Pons (tissue), 1 donor: ENCODE measurements around the gene SPP2.

Experiments
- DNase-seq: peaks from one replicate; pipeline ENCODE4 v3.0.0-alpha.2; 2016; ENCODE audit warnings: low spot score

Gene SPP2

DNA sequence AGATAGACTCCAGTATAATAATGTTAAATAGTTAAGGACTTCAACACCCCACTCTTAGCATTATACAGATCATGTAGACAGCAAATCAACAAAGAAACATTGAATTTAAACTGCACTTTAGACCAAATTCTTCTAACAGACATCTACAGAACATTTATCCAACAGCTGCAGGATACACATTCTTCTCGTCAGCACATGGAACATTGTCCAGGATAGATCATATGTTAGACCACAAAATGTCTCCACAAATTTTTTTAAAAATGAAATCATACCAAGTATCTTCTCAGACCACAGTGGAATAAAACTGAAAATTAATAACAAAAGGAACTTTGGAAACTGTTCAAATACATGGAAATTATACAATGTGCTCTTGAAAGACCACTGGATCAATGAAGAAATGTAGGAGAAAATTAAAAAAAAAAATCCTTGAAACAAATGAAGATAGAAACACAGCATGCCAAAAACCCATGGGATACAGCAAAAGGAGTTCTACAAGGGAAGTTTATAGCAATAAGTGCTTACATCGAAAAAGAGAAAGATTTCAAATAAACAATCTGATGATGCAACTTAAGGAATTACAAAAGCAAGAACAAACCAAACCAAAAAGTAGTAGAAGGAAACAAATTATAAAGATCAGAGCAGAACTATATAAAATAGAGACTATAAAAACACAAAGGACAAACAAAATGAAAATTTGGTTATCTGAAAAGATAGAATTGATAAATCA, 12.3 kb upstream of the SPP2 start:
- DNase-seq, result no peak

- no peak for DNase-seq
These were observed 6.3 kb upstream of the SPP2 start for GRCh38 chr2:234044157-234044556.

DNA sequence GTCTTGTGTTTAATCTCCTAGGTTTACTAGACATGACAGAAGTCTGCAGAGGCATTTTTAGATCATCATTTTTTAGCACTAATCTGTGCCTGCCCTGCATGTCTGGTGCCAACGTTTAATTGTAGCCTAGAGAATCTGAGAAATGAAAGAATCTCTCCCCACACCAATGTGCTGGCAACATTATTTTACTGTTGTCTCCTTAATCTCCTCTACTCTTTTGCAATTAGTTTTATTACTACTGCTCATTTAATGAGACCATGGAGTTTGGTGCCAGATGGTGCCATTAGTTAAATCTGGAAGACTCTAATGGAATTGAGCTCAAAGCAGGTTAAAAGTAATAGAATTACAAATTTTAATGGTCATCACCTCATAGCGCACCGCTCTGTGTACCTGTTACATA, 4.0 kb upstream of the SPP2 start:
- no peak for DNase-seq

- DNase-seq, result no peak
These were observed 3.1 kb upstream of the SPP2 start for GRCh38 chr2:234047361-234047760.

DNA sequence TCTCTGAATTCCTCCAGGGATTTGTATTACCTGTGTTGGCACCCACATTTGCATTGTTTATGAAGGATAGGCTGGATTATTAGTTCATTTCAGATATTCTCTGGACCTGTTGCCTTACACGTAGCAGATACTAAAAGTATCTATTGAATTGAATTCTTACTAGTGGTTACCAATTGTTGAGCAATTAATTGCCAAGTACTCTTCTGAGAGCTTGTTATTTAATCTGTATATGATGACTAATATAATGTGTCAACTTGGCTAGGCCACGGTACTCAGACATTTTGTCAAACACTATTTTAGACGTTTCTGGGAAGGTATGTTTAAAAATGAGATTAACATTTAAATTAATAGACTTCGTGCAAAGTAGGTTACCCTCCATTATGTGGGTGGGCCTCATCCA, 2.5 kb upstream of the SPP2 start:
- DNase-seq, result no peak

DNA sequence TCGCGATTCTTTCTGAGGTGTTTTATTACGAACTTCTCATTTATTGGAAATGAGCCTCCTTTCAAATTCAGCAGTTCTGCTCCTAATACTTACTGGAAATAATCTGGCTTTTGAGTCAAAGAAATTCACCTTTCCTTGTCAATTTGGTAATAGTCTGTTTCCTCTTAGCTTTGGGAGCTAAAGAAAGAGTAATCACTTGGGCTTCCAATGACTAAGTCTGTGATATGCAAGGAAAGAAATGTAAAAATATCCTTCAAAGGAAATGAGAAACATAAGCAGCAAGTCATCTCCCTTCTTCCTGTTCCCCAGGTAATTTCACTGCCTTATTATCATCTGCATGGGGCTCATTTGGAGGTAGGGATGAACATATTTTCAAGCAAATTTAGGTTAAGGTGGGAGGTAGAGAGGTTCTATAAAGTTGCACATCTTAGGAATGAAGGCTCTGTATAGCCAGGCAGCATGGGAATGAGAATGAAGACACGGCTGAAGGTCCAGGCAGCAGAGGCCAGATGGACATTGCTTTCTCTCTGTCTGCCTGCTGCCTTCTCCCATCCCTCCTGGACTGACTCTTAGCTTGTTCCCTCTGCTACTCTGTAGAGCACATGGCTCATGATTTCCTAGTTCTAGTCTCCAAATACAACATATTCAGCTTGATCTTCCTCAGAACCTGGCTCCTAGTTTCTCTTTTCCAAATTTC, 1.0 kb downstream of the SPP2 start:
- no peak for DNase-seq

- no peak for DNase-seq
These were observed 8.4 kb downstream of the SPP2 start for GRCh38 chr2:234058881-234059280.

GRCh38 chr2:234060236-234060635, 9.7 kb downstream of the SPP2 start:
- DNase-seq, result no peak

GRCh38 chr2:234061624-234062257, 11.2 kb downstream of the SPP2 start:
- no peak for DNase-seq

DNA sequence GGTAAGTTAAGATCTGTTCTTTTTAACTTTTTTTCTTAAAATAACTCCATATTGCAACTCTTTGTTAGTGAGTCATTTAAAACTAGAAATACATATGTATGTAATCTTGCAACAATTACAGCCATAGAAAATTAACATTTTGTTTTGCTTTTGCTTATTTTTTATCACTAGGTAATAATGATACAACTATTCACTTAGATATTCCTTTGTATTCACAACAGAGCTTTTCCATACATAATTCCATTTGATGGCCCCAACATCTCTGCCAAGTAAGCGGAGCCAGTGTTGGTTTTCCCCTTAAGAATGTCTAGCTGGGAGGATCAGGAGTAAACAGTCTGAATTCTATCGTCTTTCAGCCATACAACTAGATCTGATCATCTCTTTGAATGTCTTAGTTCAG, 16.1 kb downstream of the SPP2 start:
- DNase-seq, result no peak

DNA sequence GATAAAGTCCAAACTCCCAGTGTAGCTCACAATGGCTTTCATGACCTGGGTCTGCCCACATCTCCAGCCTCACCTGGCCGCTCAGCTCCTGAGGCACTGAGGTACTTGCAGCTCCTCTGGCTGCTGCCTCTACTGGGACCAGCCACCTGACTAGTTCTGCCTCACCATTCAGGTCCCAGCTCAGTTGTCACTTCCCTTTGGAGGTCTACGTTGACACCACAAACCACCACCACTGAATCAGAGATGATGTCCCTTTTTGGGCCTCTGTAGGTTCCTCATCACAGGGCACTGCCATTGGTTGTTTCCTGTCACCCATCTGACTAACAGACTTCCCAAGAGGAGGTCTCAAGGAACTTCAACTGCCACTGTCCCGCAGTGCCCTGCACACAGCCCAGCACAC, 21.2 kb downstream of the SPP2 start:
- no peak for DNase-seq

- no peak for DNase-seq
These were observed 22.0 kb downstream of the SPP2 start for GRCh38 chr2:234072454-234072853.

DNA sequence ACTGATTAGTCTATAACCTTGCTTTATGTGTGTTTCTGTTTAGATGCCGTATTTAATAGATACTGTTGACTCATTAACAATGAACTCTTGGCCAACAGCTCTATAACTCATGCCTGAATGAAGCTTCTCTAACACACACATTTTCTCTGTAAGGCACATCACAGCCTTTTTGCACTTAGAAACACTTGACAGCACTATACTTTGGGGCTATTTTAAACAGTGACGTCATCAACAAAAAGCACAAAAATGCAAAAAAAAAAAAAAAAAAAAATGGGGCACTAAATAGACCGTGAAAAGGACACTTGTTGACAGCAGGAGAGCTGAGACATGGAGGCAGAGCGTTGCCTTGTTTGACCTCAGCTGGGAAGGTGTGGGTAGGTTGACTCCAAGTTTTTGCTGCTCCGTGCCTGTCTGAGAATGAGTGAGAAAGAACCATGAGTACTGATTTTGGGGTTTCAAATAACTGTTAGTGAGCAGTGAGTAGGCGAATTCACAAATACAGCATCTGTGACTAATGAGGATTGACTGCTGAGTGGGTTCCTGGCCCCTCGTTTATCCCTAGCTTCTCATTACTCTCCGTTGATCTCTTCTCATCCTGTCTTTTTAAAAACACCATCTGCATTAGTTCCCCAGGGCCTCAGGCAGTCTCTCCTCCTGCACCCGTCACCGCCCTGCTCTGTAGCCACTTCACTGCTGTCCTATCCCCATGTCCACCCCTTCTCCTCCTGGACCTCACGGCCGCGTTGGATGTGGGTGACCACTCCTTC, 24.4 kb downstream of the SPP2 start:
- no peak for DNase-seq

GRCh38 chr2:234075518-234075915, 25.0 kb downstream of the SPP2 start:
- DNase-seq, result no peak

GRCh38 chr2:234075947-234076346, 25.4 kb downstream of the SPP2 start:
- DNase-seq, result no peak

GRCh38 chr2:234076451-234076850, 25.9 kb downstream of the SPP2 start:
- no peak for DNase-seq

DNA sequence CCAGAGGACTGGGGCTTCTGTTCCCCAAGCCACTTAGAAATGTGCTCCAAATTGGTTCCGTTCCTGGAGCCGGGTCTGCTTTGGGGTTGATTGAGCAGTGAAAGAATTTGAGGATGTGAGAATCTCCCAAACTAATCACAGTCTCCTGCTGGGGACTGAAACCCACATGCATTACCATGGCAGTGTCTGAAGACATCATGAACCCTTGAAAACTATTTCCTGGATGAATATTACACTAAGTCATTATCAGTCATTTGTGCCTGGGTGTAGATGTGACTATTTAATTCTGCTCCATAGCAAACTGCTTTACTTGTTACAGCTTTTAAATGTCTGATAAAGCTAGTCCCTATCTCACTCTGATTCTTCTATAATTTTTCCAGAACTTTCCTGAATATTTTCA, 27.6 kb downstream of the SPP2 start:
- no peak for DNase-seq

DNA sequence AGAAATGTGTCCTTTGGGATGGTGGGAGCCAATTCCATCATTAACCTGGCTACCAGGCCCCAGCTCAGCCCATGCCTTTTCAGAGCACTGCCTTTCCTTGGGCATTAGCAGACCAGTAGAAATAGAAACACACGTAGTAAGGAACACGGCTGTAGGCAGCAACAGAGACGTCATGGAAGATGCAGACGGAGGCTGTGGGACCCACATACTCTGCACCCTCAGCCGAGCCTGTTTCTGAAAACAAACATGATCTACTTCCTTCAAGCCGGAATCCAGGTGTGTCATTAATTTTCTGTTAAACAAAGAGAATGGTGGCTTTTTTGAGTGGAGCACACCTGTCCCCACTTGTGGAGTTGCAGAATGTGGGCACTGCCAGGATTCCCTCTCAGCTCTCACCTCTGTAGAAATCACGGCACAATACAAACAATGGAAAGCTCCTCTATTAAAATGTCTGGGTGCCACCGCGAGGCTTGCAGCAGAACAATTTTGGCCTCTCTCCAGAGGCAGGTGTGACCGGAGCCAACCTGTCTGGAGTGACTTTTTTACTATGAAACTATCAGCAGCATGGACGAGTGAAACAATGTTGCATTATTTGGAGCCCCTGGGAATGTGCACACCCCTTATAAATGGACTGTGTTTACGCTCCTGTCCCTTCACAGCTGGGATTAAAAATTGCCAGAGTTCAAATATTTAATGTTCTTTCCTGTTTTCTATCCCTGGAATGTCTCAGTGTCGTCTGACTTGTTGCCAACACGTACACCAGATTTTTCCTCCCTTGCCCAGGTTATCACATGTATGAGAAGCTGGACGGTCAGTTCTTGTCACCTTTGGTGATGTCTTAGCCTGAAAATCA, 31.7 kb downstream of the SPP2 start:
- DNase-seq, result no peak

DNA sequence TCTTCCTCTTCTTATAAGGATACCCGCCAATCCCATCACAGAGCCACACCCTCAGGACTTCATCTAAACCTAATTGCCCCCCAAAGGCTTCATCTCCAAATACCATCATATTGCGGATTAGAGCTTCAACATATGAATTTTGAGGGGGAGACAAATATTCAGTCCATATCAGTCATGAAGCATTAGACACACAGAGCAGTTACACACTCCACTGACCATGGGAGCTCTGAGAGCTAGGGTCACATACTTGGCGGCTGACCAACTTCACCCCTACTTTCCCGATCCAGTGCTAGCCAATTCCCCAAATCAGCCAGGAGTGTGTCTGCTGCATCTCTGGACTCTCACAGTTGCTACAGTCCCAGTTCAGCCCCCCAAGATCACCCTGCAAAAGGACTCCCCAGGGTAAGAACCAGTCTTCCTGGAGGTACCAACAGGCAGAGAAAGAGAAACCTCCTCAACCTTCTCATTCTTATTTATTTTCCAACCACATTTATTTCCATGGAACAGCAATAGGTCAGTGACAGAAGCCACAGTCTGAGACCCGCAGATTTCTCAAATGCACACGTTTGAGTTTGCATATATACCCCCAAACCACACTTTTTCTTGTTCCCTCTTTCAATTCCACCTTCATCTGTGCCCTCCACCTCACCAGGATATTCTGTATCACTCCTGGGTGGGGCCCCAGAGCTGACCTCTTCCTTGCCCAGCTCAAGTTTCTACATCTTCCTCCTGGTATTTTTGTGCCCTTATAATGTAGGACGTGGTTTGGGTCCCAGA, 33.3 kb downstream of the SPP2 start:
- no peak for DNase-seq

DNA sequence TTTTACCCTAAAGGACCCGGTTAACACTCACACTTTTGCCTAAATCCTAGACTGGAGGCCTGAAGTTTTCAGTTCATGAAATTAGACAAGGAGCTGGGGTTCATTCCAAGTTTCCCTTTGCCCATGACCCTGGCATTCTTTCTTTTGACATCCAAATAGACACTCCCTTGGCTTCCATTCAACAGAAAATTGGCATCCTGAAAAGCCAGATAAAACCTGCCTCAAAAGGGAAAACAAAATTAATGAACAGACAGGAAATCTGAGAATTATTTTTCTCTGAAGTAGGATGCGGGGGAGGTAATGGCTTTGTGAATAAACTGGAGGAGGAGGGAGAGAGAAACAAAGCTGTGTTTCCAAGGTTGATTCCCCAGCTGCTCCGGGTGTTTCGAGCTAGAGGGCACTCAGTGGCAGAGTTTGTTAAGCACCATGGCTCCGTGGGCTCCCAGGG, 41.0 kb downstream of the SPP2 start:
- peak; percentile 3 for DNase-seq

- DNase-seq, result no peak
These were observed 41.4 kb downstream of the SPP2 start for GRCh38 chr2:234091883-234092282.
